H1 (cell line): ENCODE data around the gene UPB1. TPM values are rescaled to one million over a fixed set of nuclear protein-coding genes. Genes with fewer than 3 reads are reported as not detected.

ENCODE experiments used
- ASH2L ChIP-seq: fragments of 200-600, 300-600 bp; sonication (generic); IDR thresholded peaks from one replicate; pipeline ENCODE4 v1.7.1; 2017; ENCODE audit warnings: low read length
- CHD2 ChIP-seq: IDR thresholded peaks from 2 replicates; pipeline ENCODE4 v1.6.1; 2012; ENCODE audit warnings: low read length, improper control_type of control experiment
- EGR1 ChIP-seq: IDR thresholded peaks from 2 replicates; pipeline ENCODE4 v1.6.1; 2011; ENCODE audit warnings: low read depth, low read length, borderline replicate concordance
- EP300 ChIP-seq, 2 experiments: IDR thresholded peaks; 1 replicate in 1 of 2; 2 replicates in 1 of 2; pipeline ENCODE4 v1.6.1; 2011 to 2012; ENCODE audit warnings: low read depth in 2 of 2, low read length in 2 of 2, mild to moderate bottlenecking in 2 of 2, borderline replicate concordance in 1 of 2, inconsistent platforms in 1 of 2, moderate library complexity in 1 of 2
- FOSL1 ChIP-seq: IDR thresholded peaks from 2 replicates; pipeline ENCODE4 v1.6.1; 2011; ENCODE audit warnings: mild to moderate bottlenecking, low read depth, low read length, moderate library complexity; ENCODE audit not compliant: insufficient read depth
- GABPA ChIP-seq: IDR thresholded peaks from 2 replicates; pipeline ENCODE4 v1.6.1; 2011; ENCODE audit warnings: mild to moderate bottlenecking, low read length, moderate library complexity, borderline replicate concordance; ENCODE audit not compliant: insufficient read depth
- GTF2F1 ChIP-seq: IDR thresholded peaks from 2 replicates; pipeline ENCODE4 v1.6.1; 2012; ENCODE audit warnings: low read depth, low read length, improper control_type of control experiment, borderline replicate concordance
- HDAC2 ChIP-seq, 2 experiments: fragments of 300-600 bp in 1 of 2; sonication (generic) in 1 of 2; IDR thresholded peaks; 2 replicates each; pipeline ENCODE4 v1.6.1; 2011 to 2012; ENCODE audit warnings: low read depth in 2 of 2, low read length in 2 of 2, mild to moderate bottlenecking in 2 of 2, moderate library complexity in 2 of 2, borderline replicate concordance in 1 of 2, inconsistent platforms in 1 of 2
- JUN ChIP-seq: IDR thresholded peaks from 2 replicates; pipeline ENCODE4 v1.6.1; 2011; ENCODE audit warnings: low read depth, mild to moderate bottlenecking, improper control_type of control experiment, low read length
- JUND ChIP-seq: IDR thresholded peaks from 2 replicates; pipeline ENCODE4 v1.6.1; 2011; ENCODE audit warnings: mild to moderate bottlenecking, improper control_type of control experiment, low read length
- NANOG ChIP-seq: IDR thresholded peaks from 2 replicates; pipeline ENCODE4 v1.6.1; 2011; ENCODE audit warnings: low read length, low read depth, mild to moderate bottlenecking, inconsistent platforms; ENCODE audit not compliant: insufficient read depth, poor library complexity, severe bottlenecking
- POU5F1 ChIP-seq: IDR thresholded peaks from 2 replicates; pipeline ENCODE4 v1.6.1; 2011; ENCODE audit warnings: low read depth, mild to moderate bottlenecking, low read length, moderate library complexity
- SP1 ChIP-seq: IDR thresholded peaks from 2 replicates; pipeline ENCODE4 v1.6.1; 2011; ENCODE audit warnings: low read depth, low read length
- SP4 ChIP-seq: IDR thresholded peaks from 2 replicates; pipeline ENCODE4 v1.6.1; 2012; ENCODE audit warnings: low read length, inconsistent platforms
- YY1 ChIP-seq: IDR thresholded peaks from 2 replicates; pipeline ENCODE4 v1.6.1; 2011; ENCODE audit warnings: low read depth, mild to moderate bottlenecking, low read length
- polyA plus RNA-seq, 7 experiments: library from polyadenylated mRNA; depleted of rRNA in 3 of 7; stranded (reverse) in 5 of 7; unstranded in 2 of 7; fragments of >200 nt in 5 of 7; fragments of 200-250 nt in 2 of 7; gene quantifications; 1 replicate in 5 of 7; 2 replicates in 1 of 7; 4 replicates in 1 of 7; pipeline versions ENCODE4 v1.2.1 to v1.2.3, GENCODE V29; 2011 to 2013; ENCODE audit warnings: missing spikeins in 2 of 7, mixed read lengths in 2 of 7
- total RNA-seq: library from RNA; stranded (reverse); fragmentation: NEBNext Ultra II Directional; extraction: Animal tissue kit (Norgen Biotek cat#: 25700); gene quantifications from 2 replicates; pipeline ENCODE4 v1.2.1, GENCODE V29; 2021
- TF ChIP-seq, protein P1 (sequence below), 3 experiments: IDR thresholded peaks; 1 replicate in 2 of 3; 2 replicates in 1 of 3; pipeline versions ENCODE4 v1.5.1 to v1.6.1; 2011; ENCODE audit warnings: low read length in 3 of 3, mild to moderate bottlenecking in 3 of 3, inconsistent platforms in 2 of 3, low read depth in 1 of 3, moderate library complexity in 1 of 3; ENCODE audit not compliant: insufficient read depth in 1 of 3; ENCODE audit errors: control extremely low read depth in 1 of 3
- TF ChIP-seq, protein P2 (sequence below): IDR thresholded peaks from 2 replicates; pipeline ENCODE4 v1.6.1; 2012; ENCODE audit warnings: low read length, inconsistent platforms
- TF ChIP-seq, protein P3 (sequence below): IDR thresholded peaks from 2 replicates; pipeline ENCODE4 v1.6.1; 2011; ENCODE audit warnings: low read depth, mild to moderate bottlenecking, low read length; ENCODE audit not compliant: insufficient read depth

UPB1 gene
- total and polyA plus RNA-seq, 2 of the 8 experiments (the other 6 are each of a cell fraction or from before 2014, with no cell fraction given), result 0.09 TPM; not detected in 1

DNA sequence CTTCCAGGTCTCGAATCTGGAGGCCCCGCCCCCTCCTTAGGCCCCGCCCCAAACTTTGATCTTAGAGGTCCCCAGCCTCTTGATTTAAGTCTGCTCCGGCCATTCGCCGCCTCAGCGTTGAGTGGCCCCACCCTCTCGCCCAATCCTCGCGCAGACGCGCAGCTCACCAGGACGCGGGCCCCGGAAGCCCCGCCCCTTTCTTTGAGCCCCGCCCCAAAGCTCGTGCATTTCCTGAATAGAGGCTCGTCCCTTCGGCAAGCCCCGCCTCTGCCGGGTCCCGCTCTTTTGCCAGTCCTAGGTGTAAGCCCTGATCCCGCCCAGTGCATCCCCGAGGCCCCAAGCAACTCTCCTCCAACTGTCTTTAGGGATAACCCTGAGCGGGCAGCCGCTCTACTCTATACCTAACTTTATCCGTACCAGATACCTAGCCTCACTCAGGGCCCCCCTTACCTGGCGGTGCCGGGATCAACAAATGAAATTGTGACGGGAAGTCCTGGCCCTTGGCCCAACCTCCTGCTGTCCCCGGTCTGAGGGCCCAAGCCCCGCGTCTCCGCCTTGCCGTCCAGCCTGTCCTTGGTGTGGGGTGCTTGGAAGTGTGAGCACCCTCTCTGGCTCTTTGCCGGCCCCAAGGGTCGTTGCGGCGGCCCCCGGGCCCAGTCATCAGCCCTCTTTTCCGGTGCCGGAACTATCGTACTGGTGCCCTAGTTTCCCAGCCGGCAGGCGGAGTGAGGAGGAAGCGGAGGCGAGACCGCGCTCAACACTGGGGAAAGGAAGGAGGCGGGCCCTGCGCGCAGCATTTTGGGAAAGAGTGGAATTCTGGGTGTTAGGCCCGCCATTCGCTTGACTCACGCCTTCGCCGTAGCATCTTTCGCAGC, 60.3 kb downstream of the UPB1 start, which contains the start of gene SNRPD3 (continued):
- TF ChIP-seq, protein P1, sequence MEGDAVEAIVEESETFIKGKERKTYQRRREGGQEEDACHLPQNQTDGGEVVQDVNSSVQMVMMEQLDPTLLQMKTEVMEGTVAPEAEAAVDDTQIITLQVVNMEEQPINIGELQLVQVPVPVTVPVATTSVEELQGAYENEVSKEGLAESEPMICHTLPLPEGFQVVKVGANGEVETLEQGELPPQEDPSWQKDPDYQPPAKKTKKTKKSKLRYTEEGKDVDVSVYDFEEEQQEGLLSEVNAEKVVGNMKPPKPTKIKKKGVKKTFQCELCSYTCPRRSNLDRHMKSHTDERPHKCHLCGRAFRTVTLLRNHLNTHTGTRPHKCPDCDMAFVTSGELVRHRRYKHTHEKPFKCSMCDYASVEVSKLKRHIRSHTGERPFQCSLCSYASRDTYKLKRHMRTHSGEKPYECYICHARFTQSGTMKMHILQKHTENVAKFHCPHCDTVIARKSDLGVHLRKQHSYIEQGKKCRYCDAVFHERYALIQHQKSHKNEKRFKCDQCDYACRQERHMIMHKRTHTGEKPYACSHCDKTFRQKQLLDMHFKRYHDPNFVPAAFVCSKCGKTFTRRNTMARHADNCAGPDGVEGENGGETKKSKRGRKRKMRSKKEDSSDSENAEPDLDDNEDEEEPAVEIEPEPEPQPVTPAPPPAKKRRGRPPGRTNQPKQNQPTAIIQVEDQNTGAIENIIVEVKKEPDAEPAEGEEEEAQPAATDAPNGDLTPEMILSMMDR (IDR thresholded peaks at IDR 0.05; ENCODE audit: control extremely low read depth in 1 of 3, insufficient read depth in 1 of 3, low read depth in 1 of 3, low read length in 3 of 3), result no peak
- TF ChIP-seq, protein P2, sequence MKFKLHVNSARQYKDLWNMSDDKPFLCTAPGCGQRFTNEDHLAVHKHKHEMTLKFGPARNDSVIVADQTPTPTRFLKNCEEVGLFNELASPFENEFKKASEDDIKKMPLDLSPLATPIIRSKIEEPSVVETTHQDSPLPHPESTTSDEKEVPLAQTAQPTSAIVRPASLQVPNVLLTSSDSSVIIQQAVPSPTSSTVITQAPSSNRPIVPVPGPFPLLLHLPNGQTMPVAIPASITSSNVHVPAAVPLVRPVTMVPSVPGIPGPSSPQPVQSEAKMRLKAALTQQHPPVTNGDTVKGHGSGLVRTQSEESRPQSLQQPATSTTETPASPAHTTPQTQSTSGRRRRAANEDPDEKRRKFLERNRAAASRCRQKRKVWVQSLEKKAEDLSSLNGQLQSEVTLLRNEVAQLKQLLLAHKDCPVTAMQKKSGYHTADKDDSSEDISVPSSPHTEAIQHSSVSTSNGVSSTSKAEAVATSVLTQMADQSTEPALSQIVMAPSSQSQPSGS, result 0 out of 2 replicates have a peak, but pooled peaks have one; percentile 59
- TF ChIP-seq HDAC2 (IDR thresholded peaks at IDR 0.05; ENCODE audit: borderline replicate concordance in 1 of 2, low read depth in 2 of 2, low read length in 2 of 2) (no peak), GABPA (peak; percentile 92), GTF2F1 (peak; percentile 39; the same call in 1 of the 2 replicates), EGR1 (peak; percentile 67; the same call in 1 of the 2 replicates), ASH2L (peak; percentile 92), SP1 (peak; percentile 85), SP4 (0 out of 2 replicates have a peak, but pooled peaks have one; percentile 48), NANOG (peak; percentile 70), EP300 (IDR thresholded peaks at IDR 0.05; ENCODE audit: borderline replicate concordance in 1 of 2, low read depth in 2 of 2, low read length in 2 of 2) (peak in 1 of 2 experiments; percentile 76; a peak in 1 of 3 replicates), CHD2 (peak; percentile 58), JUN (no peak), POU5F1 (no peak), YY1 (peak; percentile 88), JUND (peak; percentile 35; the same call in 1 of the 2 replicates), FOSL1 (no peak)
- TF ChIP-seq, protein P3, sequence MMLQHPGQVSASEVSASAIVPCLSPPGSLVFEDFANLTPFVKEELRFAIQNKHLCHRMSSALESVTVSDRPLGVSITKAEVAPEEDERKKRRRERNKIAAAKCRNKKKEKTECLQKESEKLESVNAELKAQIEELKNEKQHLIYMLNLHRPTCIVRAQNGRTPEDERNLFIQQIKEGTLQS, result no peak
